COLO668 (cell line): ENCODE data around the gene TMBIM1.

Experiments used
- DNase-seq: peaks from one replicate; lab custom pipeline; 2025; ENCODE audit not compliant: unreplicated experiment; lab: John Stamatoyannopoulos, UW

Gene TMBIM1

DNA sequence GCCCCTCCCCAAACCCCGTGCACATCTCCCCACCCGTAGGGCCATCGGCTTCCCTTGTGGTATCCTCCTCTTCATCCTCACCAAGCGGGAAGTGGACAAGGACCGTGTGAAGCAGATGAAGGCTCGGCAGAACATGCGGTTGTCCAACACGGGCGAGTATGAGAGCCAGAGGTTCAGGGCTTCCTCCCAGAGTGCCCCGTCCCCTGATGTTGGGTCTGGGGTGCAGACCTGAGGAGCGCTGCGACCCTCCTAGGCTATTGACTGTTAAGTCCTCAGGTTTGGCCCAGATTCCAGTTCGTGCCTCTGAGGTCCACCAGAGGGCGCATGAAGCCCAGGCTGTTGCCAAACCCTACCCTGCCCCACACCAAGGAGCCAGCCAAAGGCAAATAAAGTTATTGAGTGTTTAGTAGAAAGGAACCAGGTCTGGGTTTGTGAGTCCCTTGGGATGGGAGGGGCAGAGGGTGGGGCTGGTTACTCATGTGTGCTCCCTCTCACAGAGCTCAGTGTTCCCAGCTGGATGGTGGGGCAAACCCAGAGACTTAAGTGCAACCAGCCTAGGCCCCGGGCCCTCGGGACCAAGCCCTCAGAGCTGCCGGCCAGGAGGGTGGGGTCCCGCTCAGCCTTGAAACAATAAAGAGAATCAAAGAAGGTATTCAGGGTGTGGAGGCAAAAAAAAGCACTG is 19.6 kb downstream of the TMBIM1 start:
- DNase-seq = peak; percentile 65

DNA sequence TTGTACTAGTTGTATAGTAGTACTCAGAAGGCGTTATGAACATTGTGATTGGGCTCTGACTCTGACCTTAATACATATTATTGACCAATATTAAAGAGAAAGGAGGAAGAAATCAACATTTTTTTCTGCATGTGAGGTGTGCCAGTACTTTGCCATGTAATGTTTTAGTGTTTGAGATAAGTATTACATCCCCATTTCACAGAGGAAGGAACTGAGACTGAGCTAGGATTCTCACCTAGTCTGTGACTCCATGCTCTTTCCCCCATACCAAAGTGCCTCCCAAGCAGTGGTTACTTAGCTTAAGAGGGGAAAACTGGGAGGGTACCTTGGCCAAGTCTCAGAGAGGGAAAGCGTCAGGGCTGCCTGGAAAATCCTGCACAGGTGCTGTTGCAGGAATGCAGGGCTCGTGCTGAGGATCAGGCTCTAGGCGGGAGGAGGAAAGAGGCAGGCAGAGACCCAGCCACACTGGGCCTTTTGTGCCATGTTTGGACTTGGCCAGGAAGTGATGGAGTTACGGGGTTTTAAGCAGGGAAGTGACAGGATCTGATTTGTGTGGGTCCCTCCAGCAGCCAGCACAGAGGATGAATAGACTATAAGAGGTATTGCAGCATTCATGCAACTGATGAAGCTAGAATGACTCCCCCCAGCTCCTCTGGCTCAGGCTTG is 20.3 kb downstream of the TMBIM1 start:
- no peak for DNase-seq

DNA sequence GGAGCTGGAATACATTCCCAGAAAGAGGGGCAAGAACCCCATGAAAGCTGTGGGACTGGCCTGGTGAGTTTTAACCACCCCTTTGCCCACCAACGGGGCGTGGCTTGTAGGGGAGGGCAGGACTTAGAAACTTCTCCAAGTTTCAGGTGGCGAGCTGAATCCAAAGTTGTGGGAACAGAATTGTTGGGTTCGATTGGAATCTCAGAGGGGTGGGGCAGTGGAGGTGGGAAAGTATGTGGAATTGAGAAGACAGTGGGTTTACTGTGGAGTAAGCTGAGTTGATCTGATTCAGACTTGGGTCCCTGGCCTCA is 20.9 kb downstream of the TMBIM1 start:
- DNase-seq = no peak

DNA sequence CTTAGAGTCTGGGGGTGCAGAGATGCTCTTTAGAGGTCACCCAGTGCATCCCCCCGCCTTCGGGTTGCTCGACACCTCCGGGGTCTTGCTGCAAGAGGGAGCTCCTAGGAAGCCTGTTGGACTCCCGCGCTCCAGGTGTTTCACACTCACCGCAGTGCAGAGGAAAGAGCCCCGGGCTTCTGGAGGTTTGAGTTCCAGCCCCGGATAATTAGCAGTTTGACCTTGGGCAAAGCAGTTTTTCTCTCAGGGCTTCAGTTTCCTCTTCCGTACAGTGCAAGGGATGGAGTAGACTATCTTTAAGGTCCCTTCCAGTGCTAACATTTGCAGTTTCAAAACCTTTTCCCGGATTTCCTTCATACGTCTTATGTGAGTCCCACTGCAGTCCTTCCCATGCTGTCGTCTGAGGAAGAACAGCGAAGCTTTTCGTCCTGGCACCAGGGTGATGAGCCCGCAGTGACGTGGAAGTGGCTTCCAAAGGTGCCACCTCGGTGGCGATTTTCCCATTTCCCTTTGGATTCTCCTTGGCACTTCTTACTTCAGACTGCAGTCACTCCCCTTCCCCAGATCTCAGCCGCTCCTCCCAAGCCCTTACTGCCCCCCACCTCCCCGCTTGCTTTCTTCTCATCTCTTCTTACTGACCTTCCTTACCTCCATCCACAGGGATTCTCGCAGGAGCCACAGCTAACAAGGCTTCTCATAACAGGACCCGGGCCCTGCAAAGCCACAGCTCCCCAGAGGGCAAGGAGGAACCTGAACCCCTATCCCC is 21.4 kb downstream of the TMBIM1 start:
- no peak for DNase-seq

DNA sequence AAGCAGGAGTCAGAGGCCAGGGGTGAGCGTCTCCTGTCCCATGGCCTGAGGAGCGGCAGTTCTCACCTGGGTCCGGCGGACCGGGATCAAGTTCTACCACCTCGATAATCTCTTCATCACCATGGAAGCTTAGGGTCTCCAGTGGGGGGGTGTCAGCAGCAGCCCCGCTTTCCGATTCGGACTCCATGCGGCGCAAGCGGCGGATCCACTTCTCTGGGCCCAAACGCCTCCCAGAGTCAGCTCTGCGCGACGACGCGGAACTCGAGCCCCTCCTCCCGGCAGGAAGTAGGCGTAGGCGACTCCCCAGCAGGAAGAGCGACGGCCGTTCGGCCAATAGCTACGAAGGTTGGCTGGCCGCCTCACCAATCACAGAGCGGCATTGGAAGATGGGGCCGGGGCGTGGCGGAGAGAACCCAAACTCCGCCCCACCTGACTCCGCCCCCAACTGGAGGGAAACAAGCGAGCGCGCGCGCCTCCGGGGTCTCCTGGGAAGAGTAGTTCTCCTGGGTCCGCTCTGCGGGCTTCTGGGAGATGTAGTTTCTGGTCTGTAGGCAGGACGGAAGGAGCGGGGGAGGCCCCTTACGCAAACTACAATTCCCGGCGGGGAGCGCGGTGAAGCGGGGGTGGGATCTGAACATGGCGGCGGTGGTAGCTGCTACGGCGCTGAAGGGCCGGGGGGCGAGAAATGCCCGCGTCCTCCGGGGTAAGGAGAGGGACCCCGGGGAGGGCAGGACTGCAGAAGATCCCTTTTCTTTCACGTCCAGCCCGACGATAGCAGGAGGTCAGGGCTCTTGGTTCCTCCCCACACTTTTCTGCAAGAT is 22.2 kb downstream of the TMBIM1 start, which contains the start of the genes AAMP and PNKD:
Gene AAMP, minus strand, starts transcription at position 238 of the 821 bp plus-strand sequence. Its CDS starts 51 bp downstream, at position 187.
Gene PNKD, plus strand, starts transcription at position 620 of the 821 bp plus-strand sequence. Its CDS starts 17 bp downstream, at position 637.
- DNase-seq = peak; percentile 99

DNA sequence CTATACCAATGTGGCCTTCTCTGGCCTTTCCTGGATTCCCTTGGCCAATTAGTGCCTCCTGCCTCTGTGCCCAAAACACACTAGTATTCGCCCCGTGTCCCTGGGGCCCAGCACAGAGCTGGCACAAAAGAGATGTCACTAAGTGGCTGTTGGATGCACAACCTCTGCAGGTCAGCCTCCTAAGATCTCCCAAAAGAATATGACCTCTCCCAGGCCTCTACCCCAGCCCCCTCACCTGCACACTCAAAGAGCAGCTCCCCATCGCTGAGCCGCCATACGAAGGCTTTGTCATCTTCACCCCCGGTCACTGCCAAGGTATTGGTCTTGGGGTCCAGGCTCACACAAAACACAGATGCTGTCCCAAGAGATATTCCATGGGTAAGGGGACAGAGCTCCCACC is 25.0 kb downstream of the TMBIM1 start:
- DNase-seq = no peak

DNA sequence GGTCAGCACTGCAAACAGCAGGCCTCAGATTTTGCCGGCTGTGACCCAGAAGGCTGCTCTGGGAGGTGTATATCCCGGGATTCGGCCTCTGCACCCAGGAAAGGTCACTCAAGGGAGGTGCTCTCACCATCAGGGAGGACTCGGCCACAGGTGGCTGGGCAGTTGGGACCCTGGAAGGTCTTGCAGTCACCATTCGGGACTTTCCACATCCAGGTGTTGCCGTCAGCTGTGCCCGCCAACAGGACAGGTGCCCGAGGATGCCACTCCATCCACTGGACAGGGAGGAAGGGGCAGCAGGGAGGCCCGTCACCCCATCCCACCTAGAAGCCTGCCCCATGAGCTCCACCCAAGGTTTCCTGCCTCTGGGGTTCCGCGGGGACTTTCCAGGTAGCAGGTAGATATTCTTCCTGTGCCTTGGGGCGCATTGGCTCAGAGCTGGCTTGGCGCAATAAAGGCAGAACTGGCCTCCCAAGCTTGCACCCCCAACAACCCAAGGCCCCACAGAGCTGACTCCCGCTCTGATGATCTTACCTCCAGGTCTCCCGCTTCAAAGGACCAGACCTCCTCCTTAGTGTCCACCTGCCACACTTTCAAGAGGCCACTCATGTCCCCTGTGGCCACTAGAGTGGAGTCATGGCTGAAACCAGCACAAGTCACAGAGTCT is 25.9 kb downstream of the TMBIM1 start:
- no peak for DNase-seq

DNA sequence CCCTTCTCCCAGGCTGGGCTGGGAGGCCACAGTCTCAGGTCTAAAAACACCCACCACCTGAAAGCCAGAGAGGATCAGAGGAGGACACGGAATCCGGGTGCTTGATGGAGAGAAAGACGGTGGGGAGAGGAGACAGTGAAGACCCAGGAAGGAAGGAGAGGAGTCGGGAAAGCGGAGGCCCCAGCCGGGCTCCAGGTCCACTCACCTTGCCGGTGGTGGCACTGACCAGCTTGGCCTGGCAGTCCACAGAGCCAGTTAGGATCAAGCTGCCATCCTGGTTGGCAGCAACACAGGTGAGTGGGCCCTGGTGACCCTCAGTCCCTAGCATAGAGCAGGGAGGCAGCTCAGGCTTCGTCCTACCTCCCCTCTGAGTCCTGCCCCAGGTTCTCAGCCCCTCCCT is 26.7 kb downstream of the TMBIM1 start:
- DNase-seq = no peak

DNA sequence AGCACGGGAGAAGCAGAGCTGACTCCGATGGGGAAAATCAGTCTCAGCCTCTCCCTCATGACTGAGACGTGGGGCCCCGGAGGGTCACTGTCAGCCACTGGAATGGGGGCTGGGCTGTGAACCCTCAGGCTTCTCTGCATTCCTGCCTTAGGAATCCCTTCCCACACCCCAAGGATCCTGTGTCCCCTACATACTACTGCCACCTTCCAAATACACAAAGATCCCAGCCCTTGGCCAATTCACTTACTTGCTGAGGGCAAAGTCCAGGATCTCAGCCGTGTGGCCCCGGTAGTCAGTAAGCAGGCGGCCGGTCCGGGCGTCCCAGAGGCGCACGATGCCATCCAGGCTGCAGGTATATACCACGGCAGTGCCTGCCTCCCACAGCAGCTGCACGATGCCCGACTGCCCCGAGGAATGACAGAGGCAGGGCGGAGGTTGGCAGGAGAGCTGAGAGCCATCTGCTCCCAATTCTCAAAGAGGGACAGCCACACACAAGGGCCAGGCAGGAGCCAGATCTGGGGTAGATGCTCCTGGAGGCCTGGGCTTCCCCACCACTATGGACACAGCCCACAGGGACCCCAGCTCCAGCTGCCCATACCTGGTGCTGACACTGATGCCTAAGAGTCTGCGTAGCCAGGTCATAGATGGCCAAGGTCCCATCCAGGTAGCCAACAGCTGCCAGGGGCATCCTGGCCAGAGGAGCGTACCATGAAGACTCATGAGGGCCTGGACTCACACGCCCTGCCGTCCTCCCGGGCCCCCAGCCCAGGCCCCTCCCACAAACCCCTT is 27.3 kb downstream of the TMBIM1 start:
- DNase-seq = no peak

DNA sequence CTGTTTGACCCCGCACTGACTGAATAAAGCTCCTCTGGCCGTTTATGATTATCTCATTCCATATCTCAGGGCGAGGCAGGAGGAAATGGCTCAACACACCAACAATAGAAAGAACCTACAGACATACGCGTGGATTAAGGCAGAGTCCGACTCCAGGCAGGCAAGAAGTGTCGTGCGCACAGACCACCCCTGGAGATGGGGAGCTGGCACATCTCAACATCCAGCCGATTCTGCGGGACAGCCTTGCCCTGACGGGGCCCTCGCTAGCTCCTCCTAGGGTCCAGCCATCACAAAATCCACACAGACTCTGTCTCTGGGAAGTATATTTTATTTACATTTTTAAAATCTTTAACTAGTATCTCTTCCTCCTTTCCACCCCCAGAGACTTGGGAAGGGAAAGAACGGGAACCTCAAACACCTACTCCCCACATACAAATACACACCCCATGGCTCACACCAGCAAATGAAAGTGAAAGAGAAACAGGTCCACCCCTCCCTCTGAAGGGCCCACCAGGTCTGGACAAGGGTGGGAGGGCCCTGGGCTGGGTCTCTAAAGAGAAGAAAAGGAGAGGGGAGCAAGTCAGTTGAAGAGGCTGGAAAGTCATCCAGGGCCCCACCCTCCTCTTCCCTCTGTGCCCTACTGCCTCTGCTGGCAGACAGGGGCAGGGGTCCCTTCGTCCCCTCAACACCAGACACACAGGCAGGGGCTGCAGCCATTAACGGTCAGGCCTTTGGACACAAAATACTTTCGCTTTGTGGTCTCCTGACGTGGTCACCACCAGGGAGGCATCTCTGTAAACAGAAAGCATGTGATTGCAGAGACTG is 28.3 kb downstream of the TMBIM1 start:
- DNase-seq = no peak

DNA sequence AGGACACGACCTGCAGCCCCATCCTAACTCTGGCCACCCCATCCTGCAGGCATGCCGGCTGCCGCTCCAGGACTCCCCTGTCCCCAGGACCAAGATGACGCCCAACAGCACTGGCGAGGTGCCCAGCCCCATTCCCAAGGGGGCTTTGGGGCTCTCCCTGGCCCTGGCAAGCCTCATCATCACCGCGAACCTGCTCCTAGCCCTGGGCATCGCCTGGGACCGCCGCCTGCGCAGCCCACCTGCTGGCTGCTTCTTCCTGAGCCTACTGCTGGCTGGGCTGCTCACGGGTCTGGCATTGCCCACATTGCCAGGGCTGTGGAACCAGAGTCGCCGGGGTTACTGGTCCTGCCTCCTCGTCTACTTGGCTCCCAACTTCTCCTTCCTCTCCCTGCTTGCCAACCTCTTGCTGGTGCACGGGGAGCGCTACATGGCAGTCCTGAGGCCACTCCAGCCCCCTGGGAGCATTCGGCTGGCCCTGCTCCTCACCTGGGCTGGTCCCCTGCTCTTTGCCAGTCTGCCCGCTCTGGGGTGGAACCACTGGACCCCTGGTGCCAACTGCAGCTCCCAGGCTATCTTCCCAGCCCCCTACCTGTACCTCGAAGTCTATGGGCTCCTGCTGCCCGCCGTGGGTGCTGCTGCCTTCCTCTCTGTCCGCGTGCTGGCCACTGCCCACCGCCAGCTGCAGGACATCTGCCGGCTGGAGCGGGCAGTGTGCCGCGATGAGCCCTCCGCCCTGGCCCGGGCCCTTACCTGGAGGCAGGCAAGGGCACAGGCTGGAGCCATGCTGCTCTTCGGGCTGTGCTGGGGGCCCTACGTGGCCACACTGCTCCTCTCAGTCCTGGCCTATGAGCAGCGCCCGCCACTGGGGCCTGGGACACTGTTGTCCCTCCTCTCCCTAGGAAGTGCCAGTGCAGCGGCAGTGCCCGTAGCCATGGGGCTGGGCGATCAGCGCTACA is 29.4 kb downstream of the TMBIM1 start:
- no peak for DNase-seq

DNA sequence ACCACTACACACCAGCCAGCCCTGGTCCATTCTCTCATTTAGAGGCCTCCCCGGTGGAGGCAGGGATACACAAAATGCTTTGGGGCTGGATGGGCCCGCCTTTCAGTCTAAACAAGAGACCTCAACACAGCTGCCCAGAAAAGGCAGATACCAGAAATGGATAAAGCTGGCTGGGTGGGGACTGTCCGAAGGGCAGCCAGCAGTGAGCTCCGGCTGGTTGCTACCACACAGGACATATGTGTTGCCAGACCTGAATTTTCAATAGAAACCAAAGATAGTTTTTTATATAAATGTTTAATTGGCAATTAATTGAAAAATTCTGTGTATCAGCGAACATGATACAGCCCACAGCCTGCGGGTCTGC is 30.1 kb downstream of the TMBIM1 start:
- DNase-seq = no peak

DNA sequence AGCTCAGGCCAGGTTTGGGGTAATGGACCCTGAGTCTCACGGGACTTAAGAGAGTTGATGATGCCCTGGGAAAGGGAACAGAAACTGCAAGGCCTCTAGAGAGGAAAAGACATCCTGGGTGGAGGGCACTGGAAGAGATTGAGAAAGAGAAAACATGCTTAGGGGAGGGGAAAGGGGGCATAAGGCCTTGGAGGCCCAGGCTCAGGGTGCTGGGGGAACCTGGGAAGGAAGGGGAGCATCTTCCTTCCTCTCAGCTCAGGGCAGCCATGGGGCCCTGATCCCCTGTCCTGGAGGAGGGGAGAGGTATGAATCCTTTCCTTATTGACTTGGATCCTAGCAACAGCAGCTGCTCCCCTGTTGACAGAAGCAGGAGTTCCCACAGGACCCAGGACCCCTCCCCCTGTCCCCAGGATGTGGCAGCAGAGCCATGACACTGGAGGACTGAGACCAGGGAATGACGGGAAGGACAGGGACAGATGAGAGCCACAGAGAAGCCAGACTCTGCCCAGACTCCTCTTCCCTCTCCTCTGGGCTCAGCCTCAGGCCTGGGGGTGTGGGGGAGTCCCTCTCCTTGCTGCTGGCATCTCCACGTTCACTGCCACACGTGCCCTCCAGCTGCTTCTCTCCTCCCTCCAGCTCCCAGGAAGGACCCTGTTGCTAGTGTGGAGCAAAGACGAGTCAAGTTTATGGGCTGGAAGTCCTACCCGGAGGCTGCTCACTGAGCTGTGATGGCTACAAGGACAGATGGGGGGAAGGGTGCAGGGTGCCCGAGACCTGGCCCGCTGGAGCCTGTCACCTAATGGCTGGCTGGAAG is 30.7 kb downstream of the TMBIM1 start:
- DNase-seq = peak; percentile 72

DNA sequence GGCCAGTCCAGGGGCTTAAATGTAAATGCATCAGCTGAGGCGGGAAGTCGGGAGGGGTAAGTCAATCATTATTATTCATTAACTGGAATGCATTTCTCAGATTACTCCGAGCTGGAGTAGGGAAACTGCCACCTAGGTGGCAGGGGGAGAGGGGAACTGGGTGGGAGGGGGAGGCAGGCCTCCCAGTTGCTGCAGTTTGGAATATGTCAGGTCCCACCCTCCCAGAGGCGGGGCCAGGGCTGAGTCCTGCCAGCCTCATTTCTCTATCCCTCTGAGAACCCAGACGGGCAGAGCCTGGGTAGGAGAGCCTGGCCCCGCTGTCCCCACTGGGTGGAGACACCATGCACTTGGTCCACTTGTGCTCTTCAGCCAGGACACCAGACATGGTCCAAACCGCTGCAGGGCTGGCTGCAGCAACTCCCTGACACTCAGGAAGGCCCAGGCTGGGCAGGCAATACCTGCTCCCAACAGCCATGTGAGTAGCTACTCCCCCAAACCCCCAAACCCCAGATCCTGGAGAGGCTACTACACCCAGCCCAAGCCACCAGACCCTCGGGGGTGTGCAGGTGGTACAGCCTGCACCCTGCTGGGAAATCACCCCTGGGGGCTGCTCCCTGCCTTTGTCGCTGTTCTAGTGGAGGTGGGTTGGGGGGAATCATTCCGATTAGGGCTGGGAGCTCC is 31.4 kb downstream of the TMBIM1 start, which contains the start of gene GPBAR1:
Gene GPBAR1, plus strand, starts transcription at position 274 of the 681 bp plus-strand sequence. CDS start 1,710 bp downstream, outside the sequence.
- peak; percentile 76 for DNase-seq

DNA sequence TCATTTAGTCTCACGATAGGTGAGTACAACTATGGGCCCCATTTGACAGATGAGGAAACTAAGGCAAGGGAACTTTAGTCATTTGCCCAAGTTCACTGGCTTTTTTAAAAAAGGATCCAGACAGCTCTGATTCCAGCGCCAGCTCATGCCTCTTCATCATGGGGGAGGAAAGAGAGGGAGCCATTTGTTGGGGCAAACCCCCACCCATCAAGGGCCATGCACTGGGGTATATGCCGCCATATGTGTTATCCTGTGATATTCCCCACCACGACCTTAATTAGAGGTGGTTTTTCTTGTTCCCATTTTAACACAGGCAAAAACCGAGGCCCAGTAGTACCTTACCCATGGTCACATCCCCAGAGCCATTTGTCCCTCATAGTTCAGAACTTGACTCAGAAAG is 32.1 kb downstream of the TMBIM1 start:
- no peak for DNase-seq
